PFSK-1 (cell line): ENCODE data around the gene AHCYL1.

Experiments used
- FOXP2 ChIP-seq: optimal IDR thresholded peaks from 2 replicates; pipeline ENCODE3; 2011; ENCODE audit warnings: borderline replicate concordance, control low read depth, inconsistent platforms; ENCODE audit not compliant: insufficient read depth; ENCODE audit errors: extremely low read length, extremely low read depth
- POLR2AphosphoS5 ChIP-seq: IDR thresholded peaks from 2 replicates; pipeline ENCODE4 v1.6.1; 2012; ENCODE audit warnings: low read depth, mild to moderate bottlenecking, control low read depth, low read length, moderate library complexity
- REST ChIP-seq, 2 experiments: IDR thresholded peaks; 2 replicates each; pipeline versions ENCODE4 v1.6.1 to v1.8.0; 2011 to 2012; ENCODE audit warnings: low read depth in 2 of 2, low read length in 2 of 2, control low read depth in 1 of 2, inconsistent platforms in 1 of 2, mild to moderate bottlenecking in 1 of 2, moderate library complexity in 1 of 2; ENCODE audit not compliant: insufficient read depth in 1 of 2
- SIN3A ChIP-seq: IDR thresholded peaks from 2 replicates; pipeline ENCODE4 v1.6.1; 2012; ENCODE audit warnings: mild to moderate bottlenecking, low read length, moderate library complexity, borderline replicate concordance; ENCODE audit not compliant: insufficient read depth
- TAF1 ChIP-seq: IDR thresholded peaks from 2 replicates; pipeline ENCODE4 v1.6.1; 2012; ENCODE audit warnings: low read length, control low read depth, borderline replicate concordance; ENCODE audit not compliant: insufficient read depth

DNA sequence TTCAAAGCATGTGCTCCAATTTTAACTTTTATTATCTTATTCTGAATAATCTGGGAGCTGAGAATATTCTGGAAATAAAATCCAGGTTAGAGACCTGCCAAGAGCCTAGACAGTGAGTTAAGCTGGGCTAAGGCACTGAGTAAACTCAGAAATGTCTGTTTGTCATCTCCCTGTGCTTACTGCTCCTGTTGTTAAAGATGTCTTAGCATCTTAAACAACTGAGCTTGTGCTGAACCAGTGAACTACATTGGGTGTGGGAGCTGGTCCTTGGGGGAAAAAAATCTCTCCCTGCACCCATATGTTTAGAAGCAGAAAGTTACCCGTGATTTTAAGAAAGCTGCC is 25.0 kb upstream of the AHCYL1 start:
- no peak for TF ChIP-seq SIN3A
- no peak for TF ChIP-seq REST (IDR thresholded peaks at IDR 0.05; ENCODE audit: insufficient read depth in 1 of 2, low read depth in 2 of 2, low read length in 2 of 2)
- TF ChIP-seq POLR2AphosphoS5, result no peak
- TF ChIP-seq TAF1, result no peak
- no peak for TF ChIP-seq FOXP2
